Endothelial cell of umbilical vein (primary cell): ENCODE data around the gene DHX30. TPM values are rescaled to one million over a fixed set of nuclear protein-coding genes. Genes with fewer than 3 reads are reported as not detected.

Source experiments
- BruUV-seq: library from RNA; stranded (reverse); fragments of 400-500 nt; replicated peaks from 2 replicates; lab custom pipeline; 2021; lab: Mats Ljungman, UMichigan
- CTCF ChIA-PET: fragments of 300-600, 350-600 bp; sonication (Branson Sonifier 250); formaldehyde crosslinking; loops from one replicate; lab custom pipeline; 2021; ENCODE audit warnings: antibody characterized with exemption, inconsistent platforms; lab: Charles Lee
- POLR2A ChIA-PET: fragments of 300-600, 350-600 bp; sonication (Branson Sonifier 250); formaldehyde crosslinking; loops from one replicate; lab custom pipeline; 2021; ENCODE audit warnings: antibody characterized with exemption, inconsistent platforms; lab: Charles Lee
- DNase-seq: peaks from one replicate; pipeline ENCODE4 v3.0.0-alpha.2; 2011; ENCODE audit warnings: low read depth, low spot score
- FAIRE-seq: peaks from 2 replicates; lab custom pipeline; 2011; peaks lifted over from hg19 to GRCh38; lab: Jason Lieb, UNC
- H2AFZ ChIP-seq: 2 replicates; pipeline ENCODE4 v1.6.0; 2012; ENCODE audit warnings: low read depth, low read length, control low read depth, inconsistent platforms
- H3K27ac ChIP-seq: 2 replicates; pipeline ENCODE4 v1.5.1; 2011; ENCODE audit warnings: low read depth, mild to moderate bottlenecking, control low read depth, low read length, moderate library complexity; ENCODE audit not compliant: insufficient read depth
- H3K27me3 ChIP-seq, 2 experiments: 2 replicates each; pipeline versions ENCODE4 v1.6.0 to v1.6.1; 2011; ENCODE audit warnings: low read length in 2 of 2, mixed read lengths in 1 of 2; ENCODE audit not compliant: control insufficient read depth in 2 of 2, insufficient read depth in 2 of 2
- H3K36me3 ChIP-seq, 2 experiments: 2 replicates in 1 of 2; 3 replicates in 1 of 2; pipeline ENCODE4 v1.5.1; 2011; ENCODE audit warnings: low read length in 2 of 2, mild to moderate bottlenecking in 1 of 2, moderate library complexity in 1 of 2; ENCODE audit not compliant: control insufficient read depth in 2 of 2, insufficient read depth in 2 of 2; ENCODE audit errors: extremely low read depth in 1 of 2
- H3K4me1 ChIP-seq: 3 replicates; pipeline ENCODE4 v1.5.1; 2011; ENCODE audit warnings: mild to moderate bottlenecking, low read length; ENCODE audit not compliant: control insufficient read depth, insufficient read depth; ENCODE audit errors: extremely low read depth
- H3K4me2 ChIP-seq: 2 replicates; pipeline ENCODE4 v1.6.1; 2011; ENCODE audit warnings: low read length, control low read depth, mixed read lengths; ENCODE audit not compliant: insufficient read depth
- H3K4me3 ChIP-seq, 3 experiments: fragments of 200-600 bp in 1 of 3; sonication (generic), shearing (Covaris generic) in 1 of 3; replicated peaks in 1 of 3; 2 replicates each; pipeline ENCODE4 v1.5.1; 2011 to 2016; ENCODE audit warnings: control low read depth in 3 of 3, low read length in 3 of 3, mild to moderate bottlenecking in 2 of 3, inconsistent platforms in 1 of 3, low read depth in 1 of 3, moderate library complexity in 1 of 3; ENCODE audit not compliant: insufficient read depth in 1 of 3
- H3K79me2 ChIP-seq: 2 replicates; pipeline ENCODE4 v1.6.0; 2012; ENCODE audit warnings: low read length, inconsistent platforms; ENCODE audit not compliant: control insufficient read depth, insufficient read depth
- H3K9ac ChIP-seq: replicated peaks from 2 replicates; pipeline ENCODE3; 2011; ENCODE audit warnings: low read length, control low read depth; ENCODE audit not compliant: insufficient read depth; ENCODE audit errors: extremely low read depth
- H3K9me1 ChIP-seq: replicated peaks from 3 replicates; pipeline ENCODE4 v1.6.0; 2011; ENCODE audit warnings: mild to moderate bottlenecking, low read length; ENCODE audit not compliant: control insufficient read depth, insufficient read depth; ENCODE audit errors: extremely low read depth
- H3K9me3 ChIP-seq: replicated peaks from 2 replicates; pipeline ENCODE4 v1.5.1; 2012; ENCODE audit warnings: low read length, inconsistent platforms; ENCODE audit not compliant: control insufficient read depth, insufficient read depth
- H4K20me1 ChIP-seq: replicated peaks from 2 replicates; pipeline ENCODE3; 2011; ENCODE audit warnings: mild to moderate bottlenecking, low read length; ENCODE audit not compliant: control insufficient read depth, insufficient read depth; ENCODE audit errors: extremely low read depth
- EZH2 ChIP-seq: IDR thresholded peaks from 2 replicates; pipeline ENCODE4 v1.6.1; 2012; ENCODE audit warnings: borderline replicate concordance, low read depth, mild to moderate bottlenecking, moderate library complexity, low read length, inconsistent platforms; ENCODE audit not compliant: severe bottlenecking
- FOS ChIP-seq: IDR thresholded peaks from 2 replicates; pipeline ENCODE4 v1.6.1; 2011; ENCODE audit warnings: mild to moderate bottlenecking, low read length, moderate library complexity, borderline replicate concordance; ENCODE audit not compliant: insufficient read depth
- GATA2 ChIP-seq: IDR thresholded peaks from 2 replicates; pipeline ENCODE4 v1.7.0; 2011; ENCODE audit warnings: low read depth, mild to moderate bottlenecking, moderate library complexity, mixed read lengths, low read length; ENCODE audit not compliant: insufficient read length, insufficient read depth
- JUN ChIP-seq: IDR thresholded peaks from 2 replicates; pipeline ENCODE4 v1.6.1; 2011; ENCODE audit warnings: borderline replicate concordance, low read depth; ENCODE audit not compliant: insufficient read length, insufficient read depth
- MYC ChIP-seq: IDR thresholded peaks from one replicate; pipeline ENCODE4 v1.6.1; 2011; ENCODE audit warnings: mild to moderate bottlenecking, low read depth, low read length
- POLR2A ChIP-seq: IDR thresholded peaks from 2 replicates; pipeline ENCODE4 v1.6.1; 2012; ENCODE audit warnings: low read depth, mild to moderate bottlenecking, control low read depth, low read length
- POLR2AphosphoS5 ChIP-seq: IDR thresholded peaks from 2 replicates; pipeline ENCODE4 v1.6.1; 2012; ENCODE audit warnings: low read depth, mild to moderate bottlenecking, control low read depth, low read length, moderate library complexity; ENCODE audit not compliant: insufficient read depth
- dilution Hi-C: fragments of 300-500 bp; cut with MboI; formaldehyde crosslinking; loops from one replicate; pipeline ENCODE4 v1.15.0; 2019; ENCODE audit warnings: low sequenced_read_pairs; ENCODE audit not compliant: extremely low pct_ligation_motif_present
- intact Hi-C: fragments of 100-400 bp; cut with micrococcal nuclease; formaldehyde crosslinking; loops from one replicate; pipeline ENCODE4 v1.10.0; 2022
- polyA plus RNA-seq, 4 experiments: library from polyadenylated mRNA; depleted of rRNA in 3 of 4; stranded (reverse) in 3 of 4; unstranded in 1 of 4; fragments of >200 nt; gene quantifications; 2 replicates each; pipeline versions ENCODE4 v1.2.1 to v1.2.3, GENCODE V29; 2011 to 2012; ENCODE audit warnings: missing spikeins in 1 of 4
- total RNA-seq: library from RNA; stranded (reverse); gene quantifications from 2 replicates; pipeline ENCODE4 v1.2.3, GENCODE V29; 2021
- TF ChIP-seq, protein P1 (sequence below): IDR thresholded peaks from 2 replicates; pipeline ENCODE4 v1.6.1; 2011; ENCODE audit not compliant: insufficient read depth, insufficient read length
- TF ChIP-seq, protein P2 (sequence below), 2 donors: IDR thresholded peaks; 1 replicate in 1 of 2; 2 replicates in 1 of 2; pipeline ENCODE4 v1.5.1; 2011; ENCODE audit warnings: low read length in 2 of 2, mild to moderate bottlenecking in 2 of 2, moderate library complexity in 2 of 2, control low read depth in 1 of 2, inconsistent platforms in 1 of 2, low read depth in 1 of 2; ENCODE audit not compliant: insufficient read depth in 1 of 2; ENCODE audit errors: extremely low read depth in 1 of 2

DHX30 gene
- total and polyA plus RNA-seq, 2 donors (not counting 3 experiments of a cell fraction or from before 2014, with no cell fraction given) = 79.0 to 86.9 TPM

DNA sequence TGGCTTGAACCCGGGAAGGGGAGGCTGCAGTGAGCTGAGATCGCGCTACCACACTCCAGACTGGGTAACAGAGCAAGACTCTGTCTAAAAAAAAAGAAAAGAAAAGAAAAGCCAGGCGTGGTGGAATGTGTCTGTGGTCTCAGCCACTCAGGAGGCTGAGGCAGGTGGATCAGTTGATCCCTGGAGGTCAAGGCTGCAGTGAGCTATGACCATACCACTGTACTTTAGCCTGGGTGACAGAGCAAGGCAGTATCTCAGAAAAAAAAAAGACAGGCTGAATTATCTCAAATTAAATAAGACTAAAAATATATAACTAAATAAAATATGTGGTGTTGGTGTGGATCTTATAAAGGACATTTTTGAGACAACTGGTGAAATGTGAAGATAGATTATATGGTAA is 41.9 kb upstream of the DHX30 start:
- Histone ChIP-seq H3K27ac (no peak overlapping the region), H3K4me2 (no peak overlapping the region), H3K27me3 (no peaks in the 10 kb centered on the region), H4K20me1 (peaks cover 3% of the 10 kb centered on the region), H3K9ac (no peak overlapping the region), H3K36me3 (no peaks in the 10 kb centered on the region), H3K79me2 (peaks cover 81% of the 10 kb centered on the region), H3K4me1 (no peaks in the 10 kb centered on the region), H3K9me3 (no peaks in the 10 kb centered on the region), H3K4me3 (no peak overlapping the region), H3K9me1 (no peaks in the 10 kb centered on the region), H2AFZ (no peak overlapping the region)
- DNase-seq (no peak), FAIRE-seq (no peak)
- no TSS peak for BruUV-seq
- intact Hi-C loops (no loop called here), dilution Hi-C loops (no loop called here)
- POLR2A ChIA-PET = no interaction called here
- CTCF ChIA-PET = interaction anchor here (0.5 to 0.6 kb wide), 2 partner anchors 98 to 253 kb away, joined by 3 read pairs; no protein-coding TSS in a partner anchor
- TF ChIP-seq POLR2A (no peak), JUN (no peak), FOS (no peak), GATA2 (no peak), MYC (no peak), EZH2 (no peak), POLR2AphosphoS5 (no peak)
- TF ChIP-seq, protein P1, sequence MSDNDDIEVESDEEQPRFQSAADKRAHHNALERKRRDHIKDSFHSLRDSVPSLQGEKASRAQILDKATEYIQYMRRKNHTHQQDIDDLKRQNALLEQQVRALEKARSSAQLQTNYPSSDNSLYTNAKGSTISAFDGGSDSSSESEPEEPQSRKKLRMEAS = no peak
- TF ChIP-seq, protein P2, sequence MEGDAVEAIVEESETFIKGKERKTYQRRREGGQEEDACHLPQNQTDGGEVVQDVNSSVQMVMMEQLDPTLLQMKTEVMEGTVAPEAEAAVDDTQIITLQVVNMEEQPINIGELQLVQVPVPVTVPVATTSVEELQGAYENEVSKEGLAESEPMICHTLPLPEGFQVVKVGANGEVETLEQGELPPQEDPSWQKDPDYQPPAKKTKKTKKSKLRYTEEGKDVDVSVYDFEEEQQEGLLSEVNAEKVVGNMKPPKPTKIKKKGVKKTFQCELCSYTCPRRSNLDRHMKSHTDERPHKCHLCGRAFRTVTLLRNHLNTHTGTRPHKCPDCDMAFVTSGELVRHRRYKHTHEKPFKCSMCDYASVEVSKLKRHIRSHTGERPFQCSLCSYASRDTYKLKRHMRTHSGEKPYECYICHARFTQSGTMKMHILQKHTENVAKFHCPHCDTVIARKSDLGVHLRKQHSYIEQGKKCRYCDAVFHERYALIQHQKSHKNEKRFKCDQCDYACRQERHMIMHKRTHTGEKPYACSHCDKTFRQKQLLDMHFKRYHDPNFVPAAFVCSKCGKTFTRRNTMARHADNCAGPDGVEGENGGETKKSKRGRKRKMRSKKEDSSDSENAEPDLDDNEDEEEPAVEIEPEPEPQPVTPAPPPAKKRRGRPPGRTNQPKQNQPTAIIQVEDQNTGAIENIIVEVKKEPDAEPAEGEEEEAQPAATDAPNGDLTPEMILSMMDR (IDR thresholded peaks at IDR 0.05; ENCODE audit: extremely low read depth in 1 of 2, insufficient read depth in 1 of 2, low read depth in 1 of 2, low read length in 2 of 2) = no peak
